RWPE2 (cell line): ENCODE results near the gene OR56A3.

Experiments
- ATAC-seq: fragments of 200-7000 bp; cut with Tn5 transposase; 3 replicates; pipeline ENCODE4 v1.9.1; 2021; ENCODE audit warnings: low read depth
- DNase-seq: peaks from one replicate; pipeline ENCODE4 v3.0.0-alpha.2; 2020; ENCODE audit warnings: low spot score
- H3K27ac ChIP-seq: fragments of 450-650 bp; 2 replicates; pipeline ENCODE4 v1.5.1; 2017; ENCODE audit warnings: mild to moderate bottlenecking; ENCODE audit not compliant: poor library complexity, severe bottlenecking
- H3K27me3 ChIP-seq: fragments of 250-450 bp; sonication (Bioruptor Pico); 2 replicates; pipeline ENCODE4 v1.5.1; 2021; ENCODE audit warnings: mild to moderate bottlenecking, moderate library complexity; ENCODE audit not compliant: insufficient read depth, poor library complexity, severe bottlenecking
- H3K36me3 ChIP-seq: fragments of 250-450 bp; sonication (Bioruptor Pico); 2 replicates; pipeline ENCODE4 v1.5.1; 2020; ENCODE audit warnings: low read depth, mild to moderate bottlenecking, moderate library complexity
- H3K4me1 ChIP-seq: fragments of 250-450 bp; sonication (Bioruptor Pico); 2 replicates; pipeline ENCODE4 v1.5.1; 2021; ENCODE audit warnings: mild to moderate bottlenecking, moderate library complexity; ENCODE audit not compliant: insufficient read depth, poor library complexity, severe bottlenecking
- H3K4me3 ChIP-seq: fragments of 250-450 bp; sonication (Bioruptor Pico); 2 replicates; pipeline ENCODE4 v1.5.1; 2021; ENCODE audit warnings: mild to moderate bottlenecking, moderate library complexity; ENCODE audit not compliant: severe bottlenecking
- H3K9me3 ChIP-seq: fragments of 250-450 bp; sonication (Bioruptor Pico); 2 replicates; pipeline ENCODE4 v1.5.1; 2021; ENCODE audit warnings: mild to moderate bottlenecking, moderate library complexity; ENCODE audit not compliant: severe bottlenecking
- CTCF ChIP-seq: fragments of 450-650 bp; IDR thresholded peaks from one replicate; pipeline ENCODE4 v1.5.1; 2017; ENCODE audit warnings: mild to moderate bottlenecking, moderate library complexity; ENCODE audit not compliant: poor library complexity, severe bottlenecking

Gene OR56A3

GRCh38 chr11:5966958-5967357 is 24.9 kb downstream of the OR56A3 start:
- TF ChIP-seq CTCF: no peak
- DNase-seq: no peak
- H3K9me3 ChIP-seq: no peaks in the 10 kb centered on the region
- H3K27ac ChIP-seq: no peak overlapping the region
- no peaks in the 10 kb centered on the region for H3K36me3 ChIP-seq
- H3K27me3 ChIP-seq: no peaks in the 10 kb centered on the region
- no peak overlapping the region for H3K4me3 ChIP-seq
- no peaks in the 10 kb centered on the region for H3K4me1 ChIP-seq
- no peak for ATAC-seq

- Histone ChIP-seq H3K27ac (no peak overlapping the region), H3K4me3 (no peak overlapping the region), H3K4me1 (no peaks in the 10 kb centered on the region), H3K27me3 (no peaks in the 10 kb centered on the region), H3K36me3 (no peaks in the 10 kb centered on the region), H3K9me3 (no peaks in the 10 kb centered on the region)
- DNase-seq: no peak
- peak; percentile 42; the same call in 1 of the 3 replicates for ATAC-seq
- TF ChIP-seq CTCF: no peak
These were observed 25.7 kb downstream of the OR56A3 start for GRCh38 chr11:5967708-5968107.

GRCh38 chr11:5968394-5968793 is 26.3 kb downstream of the OR56A3 start, which contains the start of gene OR56A5:
TSS of gene OR56A5 (minus strand) at chr11:5968494. CDS start at chr11:5968494, 0 bp downstream.
- H3K4me1 ChIP-seq: no peaks in the 10 kb centered on the region
- H3K9me3 ChIP-seq: no peaks in the 10 kb centered on the region
- TF ChIP-seq CTCF: no peak
- ATAC-seq: no peak
- no peak within 1 kb of the TSS for H3K27ac ChIP-seq
- H3K4me3 ChIP-seq: no peak within 1 kb of the TSS
- H3K36me3 ChIP-seq: no peaks in the 10 kb centered on the region
- no peak for DNase-seq
- H3K27me3 ChIP-seq: no peaks in the 10 kb centered on the region

GRCh38 chr11:5973530-5973929 is 31.5 kb downstream of the OR56A3 start:
- H3K4me1 ChIP-seq: no peaks in the 10 kb centered on the region
- no peak for TF ChIP-seq CTCF
- ATAC-seq (no peak), DNase-seq (no peak)
- H3K36me3 ChIP-seq: no peaks in the 10 kb centered on the region
- H3K27ac ChIP-seq: no peak overlapping the region
- H3K27me3 ChIP-seq: no peaks in the 10 kb centered on the region
- H3K4me3 ChIP-seq: no peak overlapping the region
- H3K9me3 ChIP-seq: no peaks in the 10 kb centered on the region

- DNase-seq: no peak
- no peak for TF ChIP-seq CTCF
- no peak overlapping the region for H3K4me3 ChIP-seq
- H3K27ac ChIP-seq: no peak overlapping the region
- no peak for ATAC-seq
- no peaks in the 10 kb centered on the region for H3K27me3 ChIP-seq
- H3K36me3 ChIP-seq: no peaks in the 10 kb centered on the region
- no peaks in the 10 kb centered on the region for H3K4me1 ChIP-seq
- H3K9me3 ChIP-seq: no peaks in the 10 kb centered on the region
These were observed 41.4 kb downstream of the OR56A3 start for GRCh38 chr11:5983443-5983842.
